HepG2 (cell line): ENCODE data around the gene HAP1. TPM values are rescaled to one million over a fixed set of nuclear protein-coding genes. Genes with fewer than 3 reads are reported as not detected.

Experiments
- ARHGAP35 ChIP-seq: sonication (generic); formaldehyde crosslinking; IDR thresholded peaks from 2 replicates; pipeline ENCODE4 v1.9.0; 2022; ENCODE audit warnings: mild to moderate bottlenecking, inconsistent platforms, moderate library complexity, missing genetic modification reagents, borderline replicate concordance
- DR1 ChIP-seq: sonication (generic); formaldehyde crosslinking; IDR thresholded peaks from 2 replicates; pipeline ENCODE4 v1.8.0; 2021; ENCODE audit warnings: mild to moderate bottlenecking, missing genetic modification reagents, inconsistent platforms
- ELF1 ChIP-seq: sonication (generic); formaldehyde crosslinking; IDR thresholded peaks from 2 replicates; pipeline ENCODE4 v1.4.0; 2020; ENCODE audit warnings: missing genetic modification reagents
- ESRRA ChIP-seq: sonication (generic); formaldehyde crosslinking; IDR thresholded peaks from 2 replicates; pipeline ENCODE4 v1.5.1; 2020; ENCODE audit warnings: mild to moderate bottlenecking, low read depth, missing genetic modification reagents
- ETV5 ChIP-seq: IDR thresholded peaks from 2 replicates; pipeline ENCODE4 v1.6.1; 2018; ENCODE audit warnings: missing biosample characterization, missing genetic modification reagents, inconsistent platforms, borderline replicate concordance
- ETV6 ChIP-seq: sonication (generic); formaldehyde crosslinking; conservative IDR thresholded peaks from 2 replicates; pipeline ENCODE4 v1.4.0; 2020; ENCODE audit warnings: missing genetic modification reagents
- FOXP1 ChIP-seq, 2 experiments: fragments of 450-650 bp in 1 of 2; IDR thresholded peaks; 2 replicates each; pipeline ENCODE4 v1.6.1; 2017 to 2018; ENCODE audit warnings: antibody characterized with exemption in 1 of 2
- HHEX ChIP-seq: IDR thresholded peaks from 2 replicates; pipeline ENCODE4 v1.6.1; 2016; ENCODE audit warnings: control low read depth
- HOXA5 ChIP-seq: sonication (generic); formaldehyde crosslinking; IDR thresholded peaks from 2 replicates; pipeline ENCODE4 v1.4.0; 2020; ENCODE audit warnings: missing genetic modification reagents
- IKZF5 ChIP-seq: IDR thresholded peaks from 2 replicates; pipeline ENCODE4 v1.6.1; 2018; ENCODE audit warnings: missing genetic modification reagents, mild to moderate bottlenecking, missing compliant biosample characterization
- KDM1A ChIP-seq: IDR thresholded peaks from 2 replicates; pipeline ENCODE4 v1.6.1; 2016; ENCODE audit warnings: missing compliant biosample characterization
- MLX ChIP-seq: IDR thresholded peaks from 2 replicates; pipeline ENCODE4 v1.6.1; 2016
- RXRA ChIP-seq: sonication (generic); formaldehyde crosslinking; IDR thresholded peaks from 2 replicates; pipeline ENCODE4 v1.5.1; 2020; ENCODE audit warnings: missing genetic modification reagents
- RXRB ChIP-seq: IDR thresholded peaks from 2 replicates; pipeline ENCODE4 v1.6.1; 2016; ENCODE audit warnings: borderline replicate concordance, missing genetic modification reagents, missing compliant biosample characterization
- SATB2 ChIP-seq: sonication (generic); formaldehyde crosslinking; IDR thresholded peaks from 2 replicates; pipeline ENCODE4 v1.5.0; 2020; ENCODE audit warnings: missing genetic modification reagents
- SKIL ChIP-seq: sonication (generic); formaldehyde crosslinking; IDR thresholded peaks from 2 replicates; pipeline ENCODE4 v1.8.0; 2022; ENCODE audit warnings: missing genetic modification reagents, mild to moderate bottlenecking, moderate library complexity, borderline replicate concordance
- ZBTB20 ChIP-seq: sonication (generic); formaldehyde crosslinking; IDR thresholded peaks from 2 replicates; pipeline ENCODE4 v1.8.1; 2023; ENCODE audit warnings: missing genetic modification reagents, low read depth, mild to moderate bottlenecking, borderline replicate concordance
- ZBTB7A ChIP-seq: sonication (generic); formaldehyde crosslinking; IDR thresholded peaks from 2 replicates; pipeline ENCODE4 v1.8.0; 2022; ENCODE audit warnings: mild to moderate bottlenecking, missing genetic modification reagents
- ZMAT3 ChIP-seq: sonication (generic); formaldehyde crosslinking; conservative IDR thresholded peaks from 2 replicates; pipeline ENCODE4 v1.7.0; 2021; ENCODE audit warnings: missing genetic modification reagents
- ZNF496 ChIP-seq: sonication (generic); formaldehyde crosslinking; IDR thresholded peaks from 2 replicates; pipeline ENCODE4 v1.8.1; 2023; ENCODE audit warnings: mild to moderate bottlenecking, moderate library complexity, missing genetic modification reagents; ENCODE audit not compliant: insufficient replicate concordance
- ZNF510 ChIP-seq: sonication (generic); formaldehyde crosslinking; IDR thresholded peaks from 2 replicates; pipeline ENCODE4 v1.4.0; 2020; ENCODE audit warnings: low read depth, mild to moderate bottlenecking, missing genetic modification reagents
- ZNF572 ChIP-seq: sonication (generic); formaldehyde crosslinking; IDR thresholded peaks from 2 replicates; pipeline ENCODE4 v1.5.1; 2020; ENCODE audit warnings: mild to moderate bottlenecking, missing genetic modification reagents
- ZNF589 ChIP-seq: sonication (generic); formaldehyde crosslinking; conservative IDR thresholded peaks from 2 replicates; pipeline ENCODE4 v1.8.0; 2022; ENCODE audit warnings: mild to moderate bottlenecking, moderate library complexity, missing genetic modification reagents
- ZNF747 ChIP-seq: sonication (generic); formaldehyde crosslinking; IDR thresholded peaks from 2 replicates; pipeline ENCODE4 v1.8.1; 2023; ENCODE audit warnings: missing genetic modification reagents, mild to moderate bottlenecking, borderline replicate concordance
- ZNF784 ChIP-seq: sonication (generic); formaldehyde crosslinking; IDR thresholded peaks from 2 replicates; pipeline ENCODE4 v1.5.1; 2020; ENCODE audit warnings: missing genetic modification reagents, mild to moderate bottlenecking, borderline replicate concordance
- ZSCAN9 ChIP-seq: IDR thresholded peaks from 2 replicates; pipeline ENCODE4 v1.6.1; 2016; ENCODE audit warnings: borderline replicate concordance
- polyA plus RNA-seq, 8 experiments: library from polyadenylated mRNA; depleted of rRNA in 3 of 8; stranded (reverse) in 7 of 8; unstranded in 1 of 8; fragments of >200 nt; fragmentation: Illumina TruSeq in 4 of 8; extraction: Trizol in 4 of 8; gene quantifications; 2 replicates each; pipeline versions ENCODE4 v1.2.1 to v1.2.3, GENCODE V29; 2011 to 2016; ENCODE audit warnings: low read depth in 4 of 8, missing spikeins in 1 of 8, mixed read lengths in 1 of 8; ENCODE audit not compliant: insufficient read depth in 1 of 8
- total RNA-seq, 5 experiments: library from RNA; depleted of rRNA; stranded (reverse); fragments of >200 nt; fragmentation: Illumina TruSeq; extraction: Trizol; gene quantifications; 2 replicates each; pipeline ENCODE4 v1.2.3, GENCODE V29; 2016; ENCODE audit warnings: low read depth in 1 of 5

The HAP1 gene
- total and polyA plus RNA-seq, 2 of the 13 experiments (the other 11 are each of a cell fraction or from before 2014, with no cell fraction given) = 0.07 TPM

GRCh38 chr17:41772586-41773189 is 38.2 kb upstream of the HAP1 start (continued):
- TF ChIP-seq ZBTB7A (CRISPR knock-in tag) (peak; percentile 83; the same call in 1 of the 2 replicates), ZNF747 (CRISPR knock-in tag) (peak; percentile 92), RXRB (CRISPR knock-in tag) (peak; percentile 86), HHEX (0 out of 2 replicates have a peak, but pooled peaks have one; percentile 17), MLX (CRISPR knock-in tag) (0 out of 2 replicates have a peak, but pooled peaks have one; percentile 42), ZNF589 (CRISPR knock-in tag) (no peak; the same call in 1 of the 2 replicates), ZNF510 (CRISPR knock-in tag) (peak; percentile 91), ARHGAP35 (CRISPR knock-in tag) (no peak; the same call in 1 of the 2 replicates), ZMAT3 (peak; percentile 42; the same call in 1 of the 2 replicates), RXRA (CRISPR knock-in tag) (peak; percentile 69), HOXA5 (CRISPR knock-in tag) (0 out of 2 replicates have a peak, but pooled peaks have one; percentile 59), IKZF5 (CRISPR knock-in tag) (peak; percentile 67; the same call in 1 of the 2 replicates), FOXP1 (IDR thresholded peaks at IDR 0.05) (no peak), FOXP1 (CRISPR knock-in tag; IDR thresholded peaks at IDR 0.05) (0 out of 2 replicates have a peak, but pooled peaks have one; percentile 10), ETV5 (CRISPR knock-in tag) (peak; percentile 51; the same call in 1 of the 2 replicates), SKIL (CRISPR knock-in tag) (peak; percentile 63; the same call in 1 of the 2 replicates), ZBTB20 (CRISPR knock-in tag) (peak; percentile 79; the same call in 1 of the 2 replicates), ETV6 (0 out of 2 replicates have a peak, but pooled peaks have one; percentile 21), ESRRA (peak; percentile 99), ZSCAN9 (peak; percentile 59; the same call in 1 of the 2 replicates), SATB2 (no peak), KDM1A (CRISPR knock-in tag) (peak; percentile 73; the same call in 1 of the 2 replicates), ZNF572 (CRISPR knock-in tag) (0 out of 2 replicates have a peak, but pooled peaks have one; percentile 50), ELF1 (peak; percentile 51; the same call in 1 of the 2 replicates), ZNF496 (no peak), DR1 (CRISPR knock-in tag) (no peak), ZNF784 (CRISPR knock-in tag) (peak; percentile 87; the same call in 1 of the 2 replicates)
